ENCODE data around the gene ADGRG6.

- TF ChIP-seq POLR2A (IDR thresholded peaks at IDR 0.05): no peak
- TF ChIP-seq, protein P1, sequence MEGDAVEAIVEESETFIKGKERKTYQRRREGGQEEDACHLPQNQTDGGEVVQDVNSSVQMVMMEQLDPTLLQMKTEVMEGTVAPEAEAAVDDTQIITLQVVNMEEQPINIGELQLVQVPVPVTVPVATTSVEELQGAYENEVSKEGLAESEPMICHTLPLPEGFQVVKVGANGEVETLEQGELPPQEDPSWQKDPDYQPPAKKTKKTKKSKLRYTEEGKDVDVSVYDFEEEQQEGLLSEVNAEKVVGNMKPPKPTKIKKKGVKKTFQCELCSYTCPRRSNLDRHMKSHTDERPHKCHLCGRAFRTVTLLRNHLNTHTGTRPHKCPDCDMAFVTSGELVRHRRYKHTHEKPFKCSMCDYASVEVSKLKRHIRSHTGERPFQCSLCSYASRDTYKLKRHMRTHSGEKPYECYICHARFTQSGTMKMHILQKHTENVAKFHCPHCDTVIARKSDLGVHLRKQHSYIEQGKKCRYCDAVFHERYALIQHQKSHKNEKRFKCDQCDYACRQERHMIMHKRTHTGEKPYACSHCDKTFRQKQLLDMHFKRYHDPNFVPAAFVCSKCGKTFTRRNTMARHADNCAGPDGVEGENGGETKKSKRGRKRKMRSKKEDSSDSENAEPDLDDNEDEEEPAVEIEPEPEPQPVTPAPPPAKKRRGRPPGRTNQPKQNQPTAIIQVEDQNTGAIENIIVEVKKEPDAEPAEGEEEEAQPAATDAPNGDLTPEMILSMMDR (IDR thresholded peaks at IDR 0.05): no peak
These were observed 80.1 kb downstream of the ADGRG6 start for GRCh38 chr6:142381845-142382378.
